Glutamatergic neuron (in vitro differentiated cells): ENCODE measurements around the gene PDCD6IP. TPM values are rescaled to one million over a fixed set of nuclear protein-coding genes. Genes with fewer than 3 reads are reported as not detected.

Experiments
- DNase-seq: peaks from one replicate; pipeline ENCODE4 v3.0.0; 2022
- H3K27ac Mint-ChIP-seq: one replicate; pipeline ENCODE4 v1.8.0; 2020; ENCODE audit warnings: mild to moderate bottlenecking, mixed read lengths, inconsistent platforms; ENCODE audit not compliant: unreplicated experiment
- H3K27me3 Mint-ChIP-seq: one replicate; pipeline ENCODE4 v1.8.0; 2020; ENCODE audit warnings: mild to moderate bottlenecking, moderate library complexity, mixed read lengths, inconsistent platforms; ENCODE audit not compliant: unreplicated experiment
- H3K36me3 Mint-ChIP-seq: one replicate; pipeline ENCODE4 v1.8.0; 2020; ENCODE audit warnings: mild to moderate bottlenecking, mixed read lengths, inconsistent platforms; ENCODE audit not compliant: unreplicated experiment
- H3K4me1 Mint-ChIP-seq: one replicate; pipeline ENCODE4 v1.8.0; 2020; ENCODE audit warnings: mild to moderate bottlenecking, low read depth, mixed read lengths, inconsistent platforms; ENCODE audit not compliant: unreplicated experiment
- H3K4me3 Mint-ChIP-seq: one replicate; pipeline ENCODE4 v1.8.0; 2020; ENCODE audit warnings: mild to moderate bottlenecking, mixed read lengths, inconsistent platforms; ENCODE audit not compliant: unreplicated experiment
- H3K9me3 Mint-ChIP-seq: one replicate; pipeline ENCODE4 v1.8.0; 2020; ENCODE audit warnings: mild to moderate bottlenecking, moderate library complexity, mixed read lengths, inconsistent platforms; ENCODE audit not compliant: unreplicated experiment
- total RNA-seq: library from RNA; stranded (reverse); fragmentation: NEBNext Ultra II Directional; extraction: Animal tissue kit (Norgen Biotek cat#: 25700); gene quantifications from one replicate; pipeline ENCODE4 v1.2.1, GENCODE V29; 2021; ENCODE audit not compliant: unreplicated experiment
- TF ChIP-seq, protein P1 (sequence below): fragments of 200-600 bp; sonication (generic); IDR thresholded peaks from one replicate; pipeline ENCODE4 v1.5.0; 2021; ENCODE audit not compliant: partially characterized antibody, unreplicated experiment

The PDCD6IP gene
- total RNA-seq, 1 donor from 2014 or later, result 226 TPM

GRCh38 chr3:33904730-33905129 lies 106.3 kb downstream of the PDCD6IP start:
- H3K9me3 Mint-ChIP-seq, result no peaks in the 10 kb centered on the region
- H3K4me1 Mint-ChIP-seq, result peaks cover 5% of the 10 kb centered on the region
- H3K27me3 Mint-ChIP-seq, result peaks cover 3% of the 10 kb centered on the region
- no peak for DNase-seq
- no peak overlapping the region for H3K27ac Mint-ChIP-seq
- H3K36me3 Mint-ChIP-seq, result peaks cover 6% of the 10 kb centered on the region
- TF ChIP-seq, protein P1, sequence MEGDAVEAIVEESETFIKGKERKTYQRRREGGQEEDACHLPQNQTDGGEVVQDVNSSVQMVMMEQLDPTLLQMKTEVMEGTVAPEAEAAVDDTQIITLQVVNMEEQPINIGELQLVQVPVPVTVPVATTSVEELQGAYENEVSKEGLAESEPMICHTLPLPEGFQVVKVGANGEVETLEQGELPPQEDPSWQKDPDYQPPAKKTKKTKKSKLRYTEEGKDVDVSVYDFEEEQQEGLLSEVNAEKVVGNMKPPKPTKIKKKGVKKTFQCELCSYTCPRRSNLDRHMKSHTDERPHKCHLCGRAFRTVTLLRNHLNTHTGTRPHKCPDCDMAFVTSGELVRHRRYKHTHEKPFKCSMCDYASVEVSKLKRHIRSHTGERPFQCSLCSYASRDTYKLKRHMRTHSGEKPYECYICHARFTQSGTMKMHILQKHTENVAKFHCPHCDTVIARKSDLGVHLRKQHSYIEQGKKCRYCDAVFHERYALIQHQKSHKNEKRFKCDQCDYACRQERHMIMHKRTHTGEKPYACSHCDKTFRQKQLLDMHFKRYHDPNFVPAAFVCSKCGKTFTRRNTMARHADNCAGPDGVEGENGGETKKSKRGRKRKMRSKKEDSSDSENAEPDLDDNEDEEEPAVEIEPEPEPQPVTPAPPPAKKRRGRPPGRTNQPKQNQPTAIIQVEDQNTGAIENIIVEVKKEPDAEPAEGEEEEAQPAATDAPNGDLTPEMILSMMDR, result no peak
- no peak overlapping the region for H3K4me3 Mint-ChIP-seq

GRCh38 chr3:33908250-33908851 lies 109.9 kb downstream of the PDCD6IP start:
- Mint-ChIP-seq H3K27me3 (peaks cover 4% of the 10 kb centered on the region), H3K27ac (no peak overlapping the region), H3K9me3 (no peaks in the 10 kb centered on the region), H3K4me3 (no peak overlapping the region), H3K4me1 (peaks cover 5% of the 10 kb centered on the region), H3K36me3 (peaks cover 6% of the 10 kb centered on the region)
- DNase-seq, result no peak
- TF ChIP-seq, protein P1, result no peak

- no peak for DNase-seq
- TF ChIP-seq, protein P1, result no peak
- H3K27ac Mint-ChIP-seq, result no peak overlapping the region
- H3K4me3 Mint-ChIP-seq, result no peak overlapping the region
- no peaks in the 10 kb centered on the region for H3K9me3 Mint-ChIP-seq
- peaks cover 3% of the 10 kb centered on the region for H3K36me3 Mint-ChIP-seq
- peaks cover 5% of the 10 kb centered on the region for H3K4me1 Mint-ChIP-seq
- H3K27me3 Mint-ChIP-seq, result peaks cover 4% of the 10 kb centered on the region
Measured at GRCh38 chr3:33909547-33909946, 111.1 kb downstream of the PDCD6IP start.

DNA sequence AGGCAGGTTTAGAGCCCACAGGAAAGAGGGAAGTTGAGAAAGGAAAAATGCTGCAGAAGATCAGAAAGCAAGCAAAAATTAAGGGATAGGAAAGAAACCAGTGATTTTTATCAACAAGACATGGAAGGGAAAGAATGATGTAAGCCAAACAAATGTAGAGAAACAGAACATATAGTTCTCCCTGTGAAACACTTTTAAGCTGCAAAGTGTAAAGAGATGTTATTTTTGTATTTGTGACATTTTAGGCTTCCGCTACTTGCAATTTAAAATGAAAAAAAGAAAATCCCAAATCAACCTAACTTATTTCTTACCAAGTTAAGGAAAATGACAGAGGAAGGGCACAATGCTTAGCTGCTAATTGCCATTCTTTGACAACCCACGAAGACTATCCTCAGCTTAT lies 111.6 kb downstream of the PDCD6IP start:
- TF ChIP-seq, protein P1, result no peak
- Mint-ChIP-seq H3K27me3 (peaks cover 4% of the 10 kb centered on the region), H3K27ac (no peak overlapping the region), H3K4me3 (no peak overlapping the region), H3K4me1 (peaks cover 5% of the 10 kb centered on the region), H3K36me3 (no peaks in the 10 kb centered on the region), H3K9me3 (no peaks in the 10 kb centered on the region)
- DNase-seq, result no peak

DNA sequence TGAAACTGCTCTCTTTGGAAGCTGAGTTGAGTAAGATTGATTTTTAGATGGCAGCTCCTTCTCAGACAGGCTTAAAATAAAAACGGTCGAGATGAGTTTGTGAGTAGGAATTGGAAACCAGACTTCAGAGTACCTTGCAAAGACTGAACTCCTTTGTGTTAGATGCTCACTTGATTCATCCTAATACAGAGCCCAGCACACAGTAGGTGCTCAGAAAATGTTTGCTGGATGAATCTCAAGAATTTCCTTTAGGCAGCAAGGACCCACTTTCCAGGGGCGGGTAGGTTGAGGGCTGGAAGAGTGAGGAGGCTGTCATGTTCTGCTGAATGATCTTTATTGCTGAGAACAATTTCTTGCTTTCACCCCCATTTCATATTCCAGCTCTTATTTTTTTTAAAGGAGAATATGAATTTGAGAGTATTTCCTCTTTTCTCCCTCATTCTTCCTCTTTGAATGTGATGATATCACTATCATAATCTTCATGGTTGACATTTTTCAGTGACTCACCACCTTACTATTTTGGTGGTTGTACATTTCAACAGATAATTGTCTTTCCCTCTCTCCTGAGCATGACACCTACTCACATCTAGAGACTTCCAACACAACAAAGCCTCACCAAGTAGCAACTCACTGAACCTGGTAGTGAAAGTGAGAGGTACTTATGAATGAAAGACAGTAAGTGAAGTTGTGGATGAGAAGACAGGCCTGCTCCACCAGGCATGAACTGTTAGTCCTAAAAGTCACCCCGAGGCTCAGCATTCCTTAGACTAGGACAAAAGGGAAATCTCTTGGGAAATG lies 113.3 kb downstream of the PDCD6IP start:
- no peaks in the 10 kb centered on the region for H3K9me3 Mint-ChIP-seq
- peaks cover 6% of the 10 kb centered on the region for H3K4me1 Mint-ChIP-seq

More for the DNA sequence above, 113.3 kb downstream of the PDCD6IP start:
- TF ChIP-seq, protein P1, result no peak
- DNase-seq, result no peak
- H3K27me3 Mint-ChIP-seq, result peaks cover 4% of the 10 kb centered on the region
- no peaks in the 10 kb centered on the region for H3K36me3 Mint-ChIP-seq
- no peak overlapping the region for H3K27ac Mint-ChIP-seq
- no peak overlapping the region for H3K4me3 Mint-ChIP-seq
